ENCODE data around the gene NHLRC1. TPM values are rescaled to one million over a fixed set of nuclear protein-coding genes. Genes with fewer than 3 reads are reported as not detected.

The NHLRC1 gene
- total and polyA plus RNA-seq, 4 donors = 0.97 to 4.3 (median 2.2) TPM

GRCh38 chr6:18132346-18132745, 9.9 kb upstream of the NHLRC1 start:
- WGBS, 2 donors = 99 to 100% methylated on average over 3 of the region's 3 CpGs
- peaks cover 3 to 9% (median 6%) of the 10 kb centered on the region in 4 donors for H3K36me3 ChIP-seq (ENCODE audit: control insufficient read depth in 4 of 4, insufficient read depth in 4 of 4, low read length in 4 of 4)

DNA sequence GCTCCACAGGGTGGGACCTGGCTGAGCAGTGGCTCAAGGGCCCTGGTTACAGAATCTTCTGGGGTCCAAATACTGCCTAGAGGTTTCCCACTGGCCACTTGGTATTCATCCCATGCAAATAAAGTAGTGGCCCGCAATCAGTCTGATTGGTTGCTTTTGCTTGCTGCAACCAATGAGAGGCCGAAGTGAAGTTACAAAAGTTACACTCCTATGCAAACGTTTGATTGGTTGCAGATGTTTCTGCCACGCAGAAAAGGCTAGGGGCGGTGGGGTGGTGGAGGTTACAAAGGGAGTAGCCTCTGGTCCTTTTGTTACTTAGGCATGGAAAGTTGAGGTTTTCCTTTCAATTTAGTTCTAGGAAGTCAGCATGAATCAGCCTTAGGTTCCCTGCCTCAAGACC, 3.6 kb upstream of the NHLRC1 start:
- 74 to 93% methylated on average over 5 of the region's 5 CpGs for WGBS, 2 donors
- no peak for ATAC-seq (ENCODE audit: insufficient read depth, low FRiP score)

More at GRCh38 chr6:18132346-18132745, 9.9 kb upstream of the NHLRC1 start:
- no peak overlapping the region for H3K27ac ChIP-seq (ENCODE audit: low read depth in 1 of 2, low read length in 1 of 2)
- no peak for ATAC-seq (ENCODE audit: insufficient read depth, low FRiP score)
- H3K9me3 ChIP-seq (ENCODE audit: control insufficient read depth in 4 of 4, insufficient read depth in 3 of 4, low read length in 3 of 4) = no peaks in the 10 kb centered on the region
- TF ChIP-seq CTCF (IDR thresholded peaks at IDR 0.05; ENCODE audit: control extremely low read depth, extremely low read depth) = no peak
- no peak overlapping the region for H3K4me3 ChIP-seq
- DNase-seq = no peak
- no peaks in the 10 kb centered on the region for H3K27me3 ChIP-seq (ENCODE audit: control insufficient read depth in 3 of 3, insufficient read depth in 3 of 3, low read length in 2 of 3)
- no peak overlapping the region for H3K9ac ChIP-seq (ENCODE audit: insufficient read depth in 1 of 2, low read length in 2 of 2)
- H3K4me1 ChIP-seq (ENCODE audit: control insufficient read depth in 5 of 5, insufficient read depth in 5 of 5, low read length in 5 of 5) = no peaks in the 10 kb centered on the region

GRCh38 chr6:18121580-18122127, 823 bp downstream of the NHLRC1 start:
- ATAC-seq (ENCODE audit: insufficient read depth, low FRiP score) = no peak
- WGBS, 2 donors = 79 to 81% methylated on average over 19 of the region's 19 CpGs
- Histone ChIP-seq H3K36me3 (ENCODE audit: control insufficient read depth in 4 of 4, insufficient read depth in 4 of 4, low read length in 4 of 4) (no peaks in the 10 kb centered on the region), H3K4me1 (ENCODE audit: control insufficient read depth in 5 of 5, insufficient read depth in 5 of 5, low read length in 5 of 5) (peaks cover 0 to 6% (median 2%) of the 10 kb centered on the region in 5 donors), H3K9ac (ENCODE audit: insufficient read depth in 1 of 2, low read length in 2 of 2) (no peak overlapping the region), H3K9me3 (ENCODE audit: control insufficient read depth in 4 of 4, insufficient read depth in 3 of 4, low read length in 3 of 4) (no peaks in the 10 kb centered on the region), H3K27ac (ENCODE audit: low read depth in 1 of 2, low read length in 1 of 2) (no peak overlapping the region), H3K27me3 (ENCODE audit: control insufficient read depth in 3 of 3, insufficient read depth in 3 of 3, low read length in 2 of 3) (no peaks in the 10 kb centered on the region), H3K4me3 (no peak overlapping the region)
- no peak for TF ChIP-seq CTCF (IDR thresholded peaks at IDR 0.05; ENCODE audit: control extremely low read depth, extremely low read depth)
- DNase-seq = no peak

More for the DNA sequence above, 3.6 kb upstream of the NHLRC1 start:
- H3K36me3 ChIP-seq (ENCODE audit: control insufficient read depth in 4 of 4, insufficient read depth in 4 of 4, low read length in 4 of 4) = peaks cover 0 to 7% (median 0%) of the 10 kb centered on the region in 4 donors
- DNase-seq = no peak
- H3K9me3 ChIP-seq (ENCODE audit: control insufficient read depth in 4 of 4, insufficient read depth in 3 of 4, low read length in 3 of 4) = no peaks in the 10 kb centered on the region
- TF ChIP-seq CTCF (IDR thresholded peaks at IDR 0.05; ENCODE audit: control extremely low read depth, extremely low read depth) = no peak
- H3K9ac ChIP-seq (ENCODE audit: insufficient read depth in 1 of 2, low read length in 2 of 2) = no peak overlapping the region
- no peak overlapping the region for H3K4me3 ChIP-seq
- H3K4me1 ChIP-seq (ENCODE audit: control insufficient read depth in 5 of 5, insufficient read depth in 5 of 5, low read length in 5 of 5) = peaks cover 0 to 6% (median 2%) of the 10 kb centered on the region in 5 donors
- H3K27ac ChIP-seq (ENCODE audit: low read depth in 1 of 2, low read length in 1 of 2) = no peak overlapping the region
- no peaks in the 10 kb centered on the region for H3K27me3 ChIP-seq (ENCODE audit: control insufficient read depth in 3 of 3, insufficient read depth in 3 of 3, low read length in 2 of 3)

DNA sequence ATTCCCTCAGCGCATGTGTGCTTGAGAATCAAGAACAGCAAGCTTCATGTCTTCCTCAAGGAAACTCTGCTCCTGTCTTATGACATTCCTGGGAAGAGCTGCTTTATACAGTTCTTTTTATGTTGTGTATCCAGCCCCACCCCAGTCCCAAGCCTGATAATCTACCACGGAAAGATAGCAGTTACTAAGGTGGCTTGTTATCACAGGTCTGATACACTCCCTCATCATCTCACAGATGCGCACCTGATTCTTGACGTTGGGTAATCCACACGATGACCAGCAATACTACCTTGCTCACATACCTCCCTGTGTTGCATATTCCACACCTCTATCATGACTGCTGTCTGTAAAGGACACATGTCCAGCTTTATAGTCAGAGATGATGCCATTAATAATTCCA, 3.2 kb downstream of the NHLRC1 start:
- H3K36me3 ChIP-seq (ENCODE audit: control insufficient read depth in 4 of 4, insufficient read depth in 4 of 4, low read length in 4 of 4) = no peaks in the 10 kb centered on the region
- DNase-seq = no peak
- H3K4me3 ChIP-seq = no peak overlapping the region
- H3K27me3 ChIP-seq (ENCODE audit: control insufficient read depth in 3 of 3, insufficient read depth in 3 of 3, low read length in 2 of 3) = no peaks in the 10 kb centered on the region
- H3K9ac ChIP-seq (ENCODE audit: insufficient read depth in 1 of 2, low read length in 2 of 2) = no peak overlapping the region
- peaks cover 0 to 6% (median 2%) of the 10 kb centered on the region in 5 donors for H3K4me1 ChIP-seq (ENCODE audit: control insufficient read depth in 5 of 5, insufficient read depth in 5 of 5, low read length in 5 of 5)
- H3K9me3 ChIP-seq (ENCODE audit: control insufficient read depth in 4 of 4, insufficient read depth in 3 of 4, low read length in 3 of 4) = no peaks in the 10 kb centered on the region
- 78 to 92% methylated on average over 5 of the region's 5 CpGs for WGBS, 2 donors
- TF ChIP-seq CTCF (IDR thresholded peaks at IDR 0.05; ENCODE audit: control extremely low read depth, extremely low read depth) = no peak
- no peak for ATAC-seq (ENCODE audit: insufficient read depth, low FRiP score)
- no peak overlapping the region for H3K27ac ChIP-seq (ENCODE audit: low read depth in 1 of 2, low read length in 1 of 2)

Measured in lung (tissue), 12 donors.